ENCODE measurements around the gene SMAD3. TPM values are rescaled to one million over a fixed set of nuclear protein-coding genes. Genes with fewer than 3 reads are reported as not detected.

SMAD3 gene
- total and polyA plus RNA-seq, 2 of the 8 experiments (the other 6 are each of a cell fraction or from before 2014, with no cell fraction given) = 10.1 to 12.4 TPM

- TF ChIP-seq, protein P1, sequence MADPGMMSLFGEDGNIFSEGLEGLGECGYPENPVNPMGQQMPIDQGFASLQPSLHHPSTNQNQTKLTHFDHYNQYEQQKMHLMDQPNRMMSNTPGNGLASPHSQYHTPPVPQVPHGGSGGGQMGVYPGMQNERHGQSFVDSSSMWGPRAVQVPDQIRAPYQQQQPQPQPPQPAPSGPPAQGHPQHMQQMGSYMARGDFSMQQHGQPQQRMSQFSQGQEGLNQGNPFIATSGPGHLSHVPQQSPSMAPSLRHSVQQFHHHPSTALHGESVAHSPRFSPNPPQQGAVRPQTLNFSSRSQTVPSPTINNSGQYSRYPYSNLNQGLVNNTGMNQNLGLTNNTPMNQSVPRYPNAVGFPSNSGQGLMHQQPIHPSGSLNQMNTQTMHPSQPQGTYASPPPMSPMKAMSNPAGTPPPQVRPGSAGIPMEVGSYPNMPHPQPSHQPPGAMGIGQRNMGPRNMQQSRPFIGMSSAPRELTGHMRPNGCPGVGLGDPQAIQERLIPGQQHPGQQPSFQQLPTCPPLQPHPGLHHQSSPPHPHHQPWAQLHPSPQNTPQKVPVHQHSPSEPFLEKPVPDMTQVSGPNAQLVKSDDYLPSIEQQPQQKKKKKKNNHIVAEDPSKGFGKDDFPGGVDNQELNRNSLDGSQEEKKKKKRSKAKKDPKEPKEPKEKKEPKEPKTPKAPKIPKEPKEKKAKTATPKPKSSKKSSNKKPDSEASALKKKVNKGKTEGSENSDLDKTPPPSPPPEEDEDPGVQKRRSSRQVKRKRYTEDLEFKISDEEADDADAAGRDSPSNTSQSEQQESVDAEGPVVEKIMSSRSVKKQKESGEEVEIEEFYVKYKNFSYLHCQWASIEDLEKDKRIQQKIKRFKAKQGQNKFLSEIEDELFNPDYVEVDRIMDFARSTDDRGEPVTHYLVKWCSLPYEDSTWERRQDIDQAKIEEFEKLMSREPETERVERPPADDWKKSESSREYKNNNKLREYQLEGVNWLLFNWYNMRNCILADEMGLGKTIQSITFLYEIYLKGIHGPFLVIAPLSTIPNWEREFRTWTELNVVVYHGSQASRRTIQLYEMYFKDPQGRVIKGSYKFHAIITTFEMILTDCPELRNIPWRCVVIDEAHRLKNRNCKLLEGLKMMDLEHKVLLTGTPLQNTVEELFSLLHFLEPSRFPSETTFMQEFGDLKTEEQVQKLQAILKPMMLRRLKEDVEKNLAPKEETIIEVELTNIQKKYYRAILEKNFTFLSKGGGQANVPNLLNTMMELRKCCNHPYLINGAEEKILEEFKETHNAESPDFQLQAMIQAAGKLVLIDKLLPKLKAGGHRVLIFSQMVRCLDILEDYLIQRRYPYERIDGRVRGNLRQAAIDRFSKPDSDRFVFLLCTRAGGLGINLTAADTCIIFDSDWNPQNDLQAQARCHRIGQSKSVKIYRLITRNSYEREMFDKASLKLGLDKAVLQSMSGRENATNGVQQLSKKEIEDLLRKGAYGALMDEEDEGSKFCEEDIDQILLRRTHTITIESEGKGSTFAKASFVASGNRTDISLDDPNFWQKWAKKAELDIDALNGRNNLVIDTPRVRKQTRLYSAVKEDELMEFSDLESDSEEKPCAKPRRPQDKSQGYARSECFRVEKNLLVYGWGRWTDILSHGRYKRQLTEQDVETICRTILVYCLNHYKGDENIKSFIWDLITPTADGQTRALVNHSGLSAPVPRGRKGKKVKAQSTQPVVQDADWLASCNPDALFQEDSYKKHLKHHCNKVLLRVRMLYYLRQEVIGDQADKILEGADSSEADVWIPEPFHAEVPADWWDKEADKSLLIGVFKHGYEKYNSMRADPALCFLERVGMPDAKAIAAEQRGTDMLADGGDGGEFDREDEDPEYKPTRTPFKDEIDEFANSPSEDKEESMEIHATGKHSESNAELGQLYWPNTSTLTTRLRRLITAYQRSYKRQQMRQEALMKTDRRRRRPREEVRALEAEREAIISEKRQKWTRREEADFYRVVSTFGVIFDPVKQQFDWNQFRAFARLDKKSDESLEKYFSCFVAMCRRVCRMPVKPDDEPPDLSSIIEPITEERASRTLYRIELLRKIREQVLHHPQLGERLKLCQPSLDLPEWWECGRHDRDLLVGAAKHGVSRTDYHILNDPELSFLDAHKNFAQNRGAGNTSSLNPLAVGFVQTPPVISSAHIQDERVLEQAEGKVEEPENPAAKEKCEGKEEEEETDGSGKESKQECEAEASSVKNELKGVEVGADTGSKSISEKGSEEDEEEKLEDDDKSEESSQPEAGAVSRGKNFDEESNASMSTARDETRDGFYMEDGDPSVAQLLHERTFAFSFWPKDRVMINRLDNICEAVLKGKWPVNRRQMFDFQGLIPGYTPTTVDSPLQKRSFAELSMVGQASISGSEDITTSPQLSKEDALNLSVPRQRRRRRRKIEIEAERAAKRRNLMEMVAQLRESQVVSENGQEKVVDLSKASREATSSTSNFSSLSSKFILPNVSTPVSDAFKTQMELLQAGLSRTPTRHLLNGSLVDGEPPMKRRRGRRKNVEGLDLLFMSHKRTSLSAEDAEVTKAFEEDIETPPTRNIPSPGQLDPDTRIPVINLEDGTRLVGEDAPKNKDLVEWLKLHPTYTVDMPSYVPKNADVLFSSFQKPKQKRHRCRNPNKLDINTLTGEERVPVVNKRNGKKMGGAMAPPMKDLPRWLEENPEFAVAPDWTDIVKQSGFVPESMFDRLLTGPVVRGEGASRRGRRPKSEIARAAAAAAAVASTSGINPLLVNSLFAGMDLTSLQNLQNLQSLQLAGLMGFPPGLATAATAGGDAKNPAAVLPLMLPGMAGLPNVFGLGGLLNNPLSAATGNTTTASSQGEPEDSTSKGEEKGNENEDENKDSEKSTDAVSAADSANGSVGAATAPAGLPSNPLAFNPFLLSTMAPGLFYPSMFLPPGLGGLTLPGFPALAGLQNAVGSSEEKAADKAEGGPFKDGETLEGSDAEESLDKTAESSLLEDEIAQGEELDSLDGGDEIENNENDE (IDR thresholded peaks at IDR 0.05; ENCODE audit: insufficient replicate concordance, low read length) = no peak
- TF ChIP-seq RXRA (IDR thresholded peaks at IDR 0.05; ENCODE audit: insufficient read depth, low read depth, low read length) (no peak), TAF7 (optimal IDR thresholded peaks at IDR 0.05; ENCODE audit: borderline replicate concordance, low read depth, low read length) (no peak), EGR1 (IDR thresholded peaks at IDR 0.05; ENCODE audit: borderline replicate concordance, low read depth, low read length) (no peak), YY1 (IDR thresholded peaks at IDR 0.05; ENCODE audit: low read depth, low read length) (no peak), SRF (IDR thresholded peaks at IDR 0.05; ENCODE audit: low read depth, low read length) (no peak), ATF3 (IDR thresholded peaks at IDR 0.05; ENCODE audit: insufficient read depth, low read depth, low read length) (no peak), BACH1 (IDR thresholded peaks at IDR 0.05; ENCODE audit: low read length) (no peak), NRF1 (IDR thresholded peaks at IDR 0.05; ENCODE audit: low read depth, low read length) (no peak)
Measured at GRCh38 chr15:67108122-67108961, 42.9 kb downstream of the SMAD3 start (continued).

Measured in H1 (cell line).